HK-2 (cell line): ENCODE results near the gene DNM1.

Source experiments
- DNase-seq: peaks from one replicate; pipeline ENCODE4 v3.0.0-alpha.2; 2018; ENCODE audit not compliant: unreplicated experiment

The DNM1 gene

GRCh38 chr9:128205296-128205944 is 2.2 kb downstream of the DNM1 start:
- DNase-seq, result no peak

- DNase-seq, result no peak
Observed at GRCh38 chr9:128206484-128206883, 3.3 kb downstream of the DNM1 start.

- DNase-seq, result no peak
Observed at GRCh38 chr9:128206916-128207910, 4.0 kb downstream of the DNM1 start.

GRCh38 chr9:128208386-128208785 is 5.2 kb downstream of the DNM1 start:
- no peak for DNase-seq

- DNase-seq, result no peak
Observed at GRCh38 chr9:128208946-128209669, 5.9 kb downstream of the DNM1 start.

- DNase-seq, result peak; percentile 85
Observed at GRCh38 chr9:128211186-128211980, 8.2 kb downstream of the DNM1 start.

- no peak for DNase-seq
Observed at GRCh38 chr9:128211981-128212281, 8.8 kb downstream of the DNM1 start.

GRCh38 chr9:128213746-128214497 is 10.7 kb downstream of the DNM1 start:
- no peak for DNase-seq

- DNase-seq, result no peak
Observed at GRCh38 chr9:128214571-128215490, 11.7 kb downstream of the DNM1 start.

GRCh38 chr9:128215491-128216409 is 12.6 kb downstream of the DNM1 start:
- DNase-seq, result no peak

- no peak for DNase-seq
Observed at GRCh38 chr9:128216781-128217553, 13.8 kb downstream of the DNM1 start.

- no peak for DNase-seq
Observed at GRCh38 chr9:128218172-128218517, 15.0 kb downstream of the DNM1 start.

- no peak for DNase-seq
Observed at GRCh38 chr9:128218518-128219389, 15.6 kb downstream of the DNM1 start.

GRCh38 chr9:128219831-128220230 is 16.7 kb downstream of the DNM1 start:
- DNase-seq, result no peak

GRCh38 chr9:128222026-128222425 is 18.8 kb downstream of the DNM1 start:
- no peak for DNase-seq

- DNase-seq, result no peak
Observed at GRCh38 chr9:128222880-128223670, 19.9 kb downstream of the DNM1 start.
